Measurements from ENCODE around the gene TM4SF4. TPM values are rescaled to one million over a fixed set of nuclear protein-coding genes. Genes with fewer than 3 reads are reported as not detected.

The TM4SF4 gene
- polyA plus RNA-seq, 1 donor from 2014 or later: not detected

DNA sequence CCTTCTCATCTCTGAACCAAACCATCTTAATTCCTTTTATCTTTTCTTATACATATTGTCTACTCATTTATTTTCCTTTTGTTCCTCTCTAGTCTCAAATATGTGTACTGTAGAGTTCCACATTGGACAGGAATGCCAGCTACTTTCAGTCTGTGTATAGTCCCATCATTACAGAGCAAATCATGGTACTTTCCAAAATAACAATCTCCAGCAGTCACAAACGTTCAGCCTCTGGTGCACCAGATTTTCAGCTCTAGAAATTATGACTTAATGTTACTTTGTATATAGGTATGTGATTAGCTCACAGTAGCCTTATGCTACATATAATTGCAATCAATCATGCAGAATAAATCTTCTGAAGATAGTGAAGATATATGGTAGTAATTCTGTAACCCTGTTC lies 32.5 kb upstream of the TM4SF4 start:
- H3K9me3 ChIP-seq (ENCODE audit: low read length): no peaks in the 10 kb centered on the region
- H3K27ac ChIP-seq (ENCODE audit: low read length): peak overlapping the region; percentile 55
- H3K27me3 ChIP-seq (ENCODE audit: insufficient read depth, low read depth, low read length): no peaks in the 10 kb centered on the region
- H3K4me2 ChIP-seq (ENCODE audit: low read length): no peak overlapping the region
- no peaks in the 10 kb centered on the region for H3K79me2 ChIP-seq (replicated peaks; ENCODE audit: insufficient read depth, low read length)
- H3K4me3 ChIP-seq (ENCODE audit: low read length): no peak overlapping the region
- H2AFZ ChIP-seq (ENCODE audit: low read depth, low read length): no peak overlapping the region
- no peaks in the 10 kb centered on the region for H3K36me3 ChIP-seq (ENCODE audit: insufficient read depth, low read length)
- peak; percentile 40 for TF ChIP-seq EP300 (conservative IDR thresholded peaks at IDR 0.05; ENCODE audit: poor library complexity, severe bottlenecking)
- TF ChIP-seq, protein P1, sequence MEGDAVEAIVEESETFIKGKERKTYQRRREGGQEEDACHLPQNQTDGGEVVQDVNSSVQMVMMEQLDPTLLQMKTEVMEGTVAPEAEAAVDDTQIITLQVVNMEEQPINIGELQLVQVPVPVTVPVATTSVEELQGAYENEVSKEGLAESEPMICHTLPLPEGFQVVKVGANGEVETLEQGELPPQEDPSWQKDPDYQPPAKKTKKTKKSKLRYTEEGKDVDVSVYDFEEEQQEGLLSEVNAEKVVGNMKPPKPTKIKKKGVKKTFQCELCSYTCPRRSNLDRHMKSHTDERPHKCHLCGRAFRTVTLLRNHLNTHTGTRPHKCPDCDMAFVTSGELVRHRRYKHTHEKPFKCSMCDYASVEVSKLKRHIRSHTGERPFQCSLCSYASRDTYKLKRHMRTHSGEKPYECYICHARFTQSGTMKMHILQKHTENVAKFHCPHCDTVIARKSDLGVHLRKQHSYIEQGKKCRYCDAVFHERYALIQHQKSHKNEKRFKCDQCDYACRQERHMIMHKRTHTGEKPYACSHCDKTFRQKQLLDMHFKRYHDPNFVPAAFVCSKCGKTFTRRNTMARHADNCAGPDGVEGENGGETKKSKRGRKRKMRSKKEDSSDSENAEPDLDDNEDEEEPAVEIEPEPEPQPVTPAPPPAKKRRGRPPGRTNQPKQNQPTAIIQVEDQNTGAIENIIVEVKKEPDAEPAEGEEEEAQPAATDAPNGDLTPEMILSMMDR (IDR thresholded peaks at IDR 0.05; ENCODE audit: poor library complexity, severe bottlenecking): no peak
- H4K20me1 ChIP-seq (ENCODE audit: insufficient read depth): no peaks in the 10 kb centered on the region
- no peak overlapping the region for H3K9ac ChIP-seq (ENCODE audit: low read length)
- no peaks in the 10 kb centered on the region for H3K9me2 ChIP-seq (ENCODE audit: insufficient read depth, low read length)
- no peaks in the 10 kb centered on the region for H3F3A ChIP-seq (ENCODE audit: insufficient read depth, low read length, poor library complexity, severe bottlenecking)

DNA sequence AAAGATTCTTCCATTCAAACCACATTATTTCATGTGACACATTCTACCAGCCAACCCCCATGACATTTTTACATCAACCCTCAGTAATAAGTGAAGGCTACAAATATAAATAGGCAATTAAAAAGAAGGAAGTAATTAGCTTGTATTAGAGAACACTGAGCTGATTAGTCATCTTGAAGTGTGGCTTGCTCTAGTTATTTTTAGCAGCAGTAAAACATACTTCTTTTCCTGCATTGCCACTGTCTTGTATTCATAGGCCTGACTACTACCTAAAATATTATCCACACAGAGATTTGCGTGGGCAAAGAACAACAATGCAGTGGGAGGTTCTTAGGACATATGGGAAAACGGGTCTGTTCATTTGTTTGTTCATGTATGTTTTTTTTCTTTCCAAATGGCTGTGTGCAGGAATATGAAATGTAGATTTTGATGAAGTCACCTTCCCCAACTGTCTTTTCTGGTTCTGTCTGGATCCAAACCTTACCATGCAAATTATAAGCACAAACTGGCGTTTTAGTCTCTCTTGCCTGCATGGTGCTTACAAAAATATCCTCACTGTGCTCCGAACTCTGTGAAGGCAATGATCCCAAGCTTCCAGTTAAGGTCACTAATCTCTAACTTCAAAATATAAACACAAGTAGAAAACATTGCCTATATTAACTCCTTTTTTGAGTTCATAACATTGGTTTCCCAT lies 31.5 kb upstream of the TM4SF4 start:
- H3F3A ChIP-seq (ENCODE audit: insufficient read depth, low read length, poor library complexity, severe bottlenecking): no peaks in the 10 kb centered on the region
- H3K4me2 ChIP-seq (ENCODE audit: low read length): no peak overlapping the region
- no peaks in the 10 kb centered on the region for H4K20me1 ChIP-seq (ENCODE audit: insufficient read depth)
- H3K9me3 ChIP-seq (ENCODE audit: low read length): no peaks in the 10 kb centered on the region
- no peak overlapping the region for H3K4me3 ChIP-seq (ENCODE audit: low read length)
- no peak overlapping the region for H2AFZ ChIP-seq (ENCODE audit: low read depth, low read length)
- no peaks in the 10 kb centered on the region for H3K9me2 ChIP-seq (ENCODE audit: insufficient read depth, low read length)
- H3K9ac ChIP-seq (ENCODE audit: low read length): no peak overlapping the region
- no peak overlapping the region for H3K27ac ChIP-seq (ENCODE audit: low read length)
- H3K79me2 ChIP-seq (replicated peaks; ENCODE audit: insufficient read depth, low read length): no peaks in the 10 kb centered on the region
- no peak for TF ChIP-seq MXI1 (conservative IDR thresholded peaks at IDR 0.05; ENCODE audit: poor library complexity, severe bottlenecking)
- TF ChIP-seq RAD21 (conservative IDR thresholded peaks at IDR 0.05): no peak
- no peak for TF ChIP-seq POLR2AphosphoS5 (IDR thresholded peaks at IDR 0.05)
- TF ChIP-seq EP300 (conservative IDR thresholded peaks at IDR 0.05; ENCODE audit: poor library complexity, severe bottlenecking): no peak
- no peak for TF ChIP-seq TAF1 (IDR thresholded peaks at IDR 0.05; ENCODE audit: low read depth)
- TF ChIP-seq, protein P1 (IDR thresholded peaks at IDR 0.05; ENCODE audit: poor library complexity, severe bottlenecking): no peak
- TF ChIP-seq, protein P2, sequence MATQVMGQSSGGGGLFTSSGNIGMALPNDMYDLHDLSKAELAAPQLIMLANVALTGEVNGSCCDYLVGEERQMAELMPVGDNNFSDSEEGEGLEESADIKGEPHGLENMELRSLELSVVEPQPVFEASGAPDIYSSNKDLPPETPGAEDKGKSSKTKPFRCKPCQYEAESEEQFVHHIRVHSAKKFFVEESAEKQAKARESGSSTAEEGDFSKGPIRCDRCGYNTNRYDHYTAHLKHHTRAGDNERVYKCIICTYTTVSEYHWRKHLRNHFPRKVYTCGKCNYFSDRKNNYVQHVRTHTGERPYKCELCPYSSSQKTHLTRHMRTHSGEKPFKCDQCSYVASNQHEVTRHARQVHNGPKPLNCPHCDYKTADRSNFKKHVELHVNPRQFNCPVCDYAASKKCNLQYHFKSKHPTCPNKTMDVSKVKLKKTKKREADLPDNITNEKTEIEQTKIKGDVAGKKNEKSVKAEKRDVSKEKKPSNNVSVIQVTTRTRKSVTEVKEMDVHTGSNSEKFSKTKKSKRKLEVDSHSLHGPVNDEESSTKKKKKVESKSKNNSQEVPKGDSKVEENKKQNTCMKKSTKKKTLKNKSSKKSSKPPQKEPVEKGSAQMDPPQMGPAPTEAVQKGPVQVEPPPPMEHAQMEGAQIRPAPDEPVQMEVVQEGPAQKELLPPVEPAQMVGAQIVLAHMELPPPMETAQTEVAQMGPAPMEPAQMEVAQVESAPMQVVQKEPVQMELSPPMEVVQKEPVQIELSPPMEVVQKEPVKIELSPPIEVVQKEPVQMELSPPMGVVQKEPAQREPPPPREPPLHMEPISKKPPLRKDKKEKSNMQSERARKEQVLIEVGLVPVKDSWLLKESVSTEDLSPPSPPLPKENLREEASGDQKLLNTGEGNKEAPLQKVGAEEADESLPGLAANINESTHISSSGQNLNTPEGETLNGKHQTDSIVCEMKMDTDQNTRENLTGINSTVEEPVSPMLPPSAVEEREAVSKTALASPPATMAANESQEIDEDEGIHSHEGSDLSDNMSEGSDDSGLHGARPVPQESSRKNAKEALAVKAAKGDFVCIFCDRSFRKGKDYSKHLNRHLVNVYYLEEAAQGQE (IDR thresholded peaks at IDR 0.05; ENCODE audit: borderline replicate concordance): no peak
- TF ChIP-seq EZH2 (IDR thresholded peaks at IDR 0.05; ENCODE audit: borderline replicate concordance, insufficient read depth, low read length, poor library complexity, severe bottlenecking): no peak
- TF ChIP-seq SMC3 (conservative IDR thresholded peaks at IDR 0.05; ENCODE audit: poor library complexity): no peak
- no peaks in the 10 kb centered on the region for H3K36me3 ChIP-seq (ENCODE audit: insufficient read depth, low read length)
- no peaks in the 10 kb centered on the region for H3K27me3 ChIP-seq (ENCODE audit: insufficient read depth, low read depth, low read length)

All from neural cell (in vitro differentiated cells).